Panc1 (cell line): Measurements from ENCODE around the gene ZNF230. TPM values are rescaled to one million over a fixed set of nuclear protein-coding genes. Genes with fewer than 3 reads are reported as not detected.

Source experiments
- ATAC-seq: fragments of 200-7000 bp; cut with Tn5 transposase; 2 replicates; pipeline ENCODE4 v1.9.1; 2020; ENCODE audit warnings: mild to moderate bottlenecking, moderate library complexity
- BruUV-seq: library from RNA; stranded (reverse); fragments of 400-500 nt; replicated peaks from 2 replicates; lab custom pipeline; 2021; lab: Mats Ljungman, UMichigan
- CTCF ChIA-PET: fragments of 300-600 bp; sonication (Branson Sonifier 250); formaldehyde crosslinking; loops from one replicate; lab custom pipeline; 2022; ENCODE audit warnings: antibody characterized with exemption; lab: Charles Lee
- POLR2A ChIA-PET: fragments of 300-600 bp; sonication (Branson Sonifier 250); formaldehyde crosslinking; loops from one replicate; lab custom pipeline; 2022; ENCODE audit warnings: antibody characterized with exemption; lab: Charles Lee
- DNase-seq: peaks from one replicate; pipeline ENCODE4 v3.0.0-alpha.2; 2010; ENCODE audit warnings: low read depth, low spot score
- H3K27ac ChIP-seq: 2 replicates; pipeline ENCODE4 v1.5.1; 2011; ENCODE audit warnings: mild to moderate bottlenecking, low read length, inconsistent platforms
- H3K27me3 ChIP-seq: fragments of 200-500 bp; sonication (Bioruptor generic); 2 replicates; pipeline ENCODE4 v1.6.0; 2014; ENCODE audit warnings: low read length, inconsistent platforms; ENCODE audit not compliant: control insufficient read depth, insufficient read depth
- H3K36me3 ChIP-seq: fragments of 200-500 bp; sonication (Bioruptor generic); 2 replicates; pipeline ENCODE4 v1.5.1; 2014; ENCODE audit warnings: inconsistent platforms, mild to moderate bottlenecking, low read length, moderate library complexity; ENCODE audit not compliant: control insufficient read depth, insufficient read depth
- H3K4me1 ChIP-seq: 2 replicates; pipeline ENCODE4 v1.5.1; 2011; ENCODE audit warnings: inconsistent platforms, mild to moderate bottlenecking, low read length, moderate library complexity; ENCODE audit not compliant: control insufficient read depth, insufficient read depth
- H3K4me3 ChIP-seq, 2 experiments: 2 replicates each; pipeline ENCODE4 v1.5.1; 2011 to 2012; ENCODE audit warnings: low read depth in 2 of 2, low read length in 2 of 2, mild to moderate bottlenecking in 2 of 2, inconsistent platforms in 1 of 2, moderate library complexity in 1 of 2
- H3K9me3 ChIP-seq: fragments of 200-500 bp; sonication (Bioruptor generic); 2 replicates; pipeline ENCODE4 v1.5.1; 2014; ENCODE audit warnings: low read depth, mild to moderate bottlenecking, inconsistent platforms, low read length, moderate library complexity; ENCODE audit not compliant: control insufficient read depth, insufficient read depth
- CTCF ChIP-seq: fragments of 450-650 bp; IDR thresholded peaks from 2 replicates; pipeline ENCODE4 v1.5.1; 2017; ENCODE audit warnings: mild to moderate bottlenecking
- POLR2AphosphoS5 ChIP-seq: IDR thresholded peaks from 2 replicates; pipeline ENCODE4 v1.6.1; 2012; ENCODE audit warnings: mild to moderate bottlenecking, low read depth, low read length, moderate library complexity
- REST ChIP-seq, 2 experiments: IDR thresholded peaks; 2 replicates each; pipeline ENCODE4 v1.6.1; 2011 to 2012; ENCODE audit warnings: low read depth in 2 of 2, control low read depth in 1 of 2, low read length in 1 of 2, mild to moderate bottlenecking in 1 of 2, moderate library complexity in 1 of 2; ENCODE audit not compliant: insufficient read depth in 1 of 2
- SIN3A ChIP-seq: IDR thresholded peaks from 2 replicates; pipeline ENCODE4 v1.6.1; 2012; ENCODE audit warnings: low read depth, mild to moderate bottlenecking, low read length, moderate library complexity, borderline replicate concordance; ENCODE audit not compliant: insufficient read depth
- TCF7L2 ChIP-seq: IDR thresholded peaks from 2 replicates; pipeline ENCODE4 v1.6.1; 2011; ENCODE audit warnings: mild to moderate bottlenecking, low read depth, low read length, inconsistent platforms
- in situ Hi-C: cut with HindIII; loops from 2 replicates; pipeline ENCODE4 v1.10.0; 2016; ENCODE audit warnings: low sequenced_read_pairs, low pct_unique_long_range_greater_than_20kb
- intact Hi-C: fragments of 100-400 bp; cut with micrococcal nuclease; formaldehyde crosslinking; loops from one replicate; pipeline ENCODE4 v1.10.0; 2022; ENCODE audit not compliant: unreplicated experiment
- total RNA-seq: library from RNA; stranded (reverse); gene quantifications from one replicate; pipeline ENCODE4 v1.2.1, GENCODE V29; 2021; ENCODE audit not compliant: unreplicated experiment

ZNF230 gene
- total RNA-seq, 1 experiment from 2014 or later = 4.2 TPM

- POLR2A ChIA-PET = no interaction called here
- H3K27me3 ChIP-seq = no peaks in the 10 kb centered on the region
- DNase-seq (no peak), ATAC-seq (no peak)
- CTCF ChIA-PET = no interaction called here
- no peaks in the 10 kb centered on the region for H3K9me3 ChIP-seq
- no peaks in the 10 kb centered on the region; the same call in 1 of the 2 replicates for H3K4me1 ChIP-seq
- intact Hi-C loops = no loop called here
- in situ Hi-C loops = no loop called here
- no TSS peak for BruUV-seq
- H3K4me3 ChIP-seq = no peak overlapping the region
- no peak overlapping the region for H3K27ac ChIP-seq
- no peaks in the 10 kb centered on the region for H3K36me3 ChIP-seq
- no peak for TF ChIP-seq CTCF
- no peak for TF ChIP-seq TCF7L2
- no peak for TF ChIP-seq SIN3A
- TF ChIP-seq REST (IDR thresholded peaks at IDR 0.05; ENCODE audit: insufficient read depth in 1 of 2, low read depth in 2 of 2, low read length in 1 of 2) = no peak
- TF ChIP-seq POLR2AphosphoS5 = no peak
These were observed 53.1 kb downstream of the ZNF230 start for GRCh38 chr19:44055870-44056269.

DNA sequence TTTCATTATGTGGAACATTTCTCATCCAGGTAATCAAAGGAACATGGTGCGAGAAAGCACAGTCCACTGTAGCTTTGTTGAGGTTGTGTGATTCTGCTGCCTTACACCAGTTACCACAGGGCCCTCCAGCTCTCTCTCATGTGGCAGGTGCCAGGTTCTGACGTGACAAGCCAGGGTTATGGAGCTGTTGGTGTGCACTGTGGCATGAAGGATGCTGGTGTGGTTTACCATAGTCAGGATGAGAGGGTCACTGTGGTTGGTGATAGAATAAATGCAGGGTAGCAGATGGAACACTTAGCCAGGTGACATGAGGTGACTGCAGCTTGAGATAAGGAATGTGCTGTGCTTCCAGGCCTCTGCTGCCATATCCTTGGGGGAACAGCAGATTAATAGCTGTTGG is 56.5 kb downstream of the ZNF230 start:
- ChIA-PET CTCF (no interaction called here), POLR2A (no interaction called here)
- Histone ChIP-seq H3K27ac (no peak overlapping the region), H3K4me3 (no peak overlapping the region), H3K9me3 (no peaks in the 10 kb centered on the region), H3K27me3 (no peaks in the 10 kb centered on the region), H3K36me3 (no peaks in the 10 kb centered on the region; the same call in 1 of the 2 replicates), H3K4me1 (no peaks in the 10 kb centered on the region)
- no TSS peak for BruUV-seq
- ATAC-seq = no peak
- no peak for TF ChIP-seq CTCF
- no peak for TF ChIP-seq POLR2AphosphoS5
- no peak for TF ChIP-seq TCF7L2
- TF ChIP-seq SIN3A = no peak
- no peak for TF ChIP-seq REST (IDR thresholded peaks at IDR 0.05; ENCODE audit: insufficient read depth in 1 of 2, low read depth in 2 of 2, low read length in 1 of 2)
- in situ Hi-C loops (no loop called here), intact Hi-C loops (no loop called here)
- DNase-seq = no peak
